Osteocyte (in vitro differentiated cells): ENCODE data around the gene FZD1. TPM values are rescaled to one million over a fixed set of nuclear protein-coding genes. Genes with fewer than 3 reads are reported as not detected.

Source experiments
- DNase-seq: peaks from one replicate; pipeline ENCODE4 v3.0.0; 2021; ENCODE audit warnings: mixed read lengths; ENCODE audit not compliant: unreplicated experiment; ENCODE audit errors: extremely low spot score
- H3K27ac Mint-ChIP-seq: one replicate; pipeline ENCODE4 v1.8.0; 2021; ENCODE audit warnings: mild to moderate bottlenecking, mixed read lengths; ENCODE audit not compliant: unreplicated experiment
- H3K27me3 Mint-ChIP-seq: one replicate; pipeline ENCODE4 v1.8.0; 2021; ENCODE audit warnings: mixed read lengths; ENCODE audit not compliant: unreplicated experiment
- H3K36me3 Mint-ChIP-seq: one replicate; pipeline ENCODE4 v1.8.0; 2021; ENCODE audit warnings: mixed read lengths; ENCODE audit not compliant: unreplicated experiment
- H3K4me1 Mint-ChIP-seq: one replicate; pipeline ENCODE4 v1.8.0; 2021; ENCODE audit warnings: mixed read lengths; ENCODE audit not compliant: unreplicated experiment
- H3K4me3 Mint-ChIP-seq: one replicate; pipeline ENCODE4 v1.8.0; 2021; ENCODE audit warnings: mild to moderate bottlenecking, moderate library complexity, mixed read lengths; ENCODE audit not compliant: unreplicated experiment
- H3K9me3 Mint-ChIP-seq: one replicate; pipeline ENCODE4 v1.8.0; 2021; ENCODE audit warnings: mixed read lengths; ENCODE audit not compliant: unreplicated experiment
- total RNA-seq: library from RNA; stranded (reverse); gene quantifications from 2 replicates; pipeline ENCODE4 v1.2.1, GENCODE V29; 2021
- TF ChIP-seq, protein P1 (sequence below): fragments of 200-600 bp; sonication (generic); IDR thresholded peaks from 2 replicates; pipeline ENCODE4 v1.5.0; 2021; ENCODE audit warnings: antibody characterized with exemption, mild to moderate bottlenecking, moderate library complexity

The FZD1 gene
- total RNA-seq, 1 donor from 2014 or later = 19.4 TPM

DNA sequence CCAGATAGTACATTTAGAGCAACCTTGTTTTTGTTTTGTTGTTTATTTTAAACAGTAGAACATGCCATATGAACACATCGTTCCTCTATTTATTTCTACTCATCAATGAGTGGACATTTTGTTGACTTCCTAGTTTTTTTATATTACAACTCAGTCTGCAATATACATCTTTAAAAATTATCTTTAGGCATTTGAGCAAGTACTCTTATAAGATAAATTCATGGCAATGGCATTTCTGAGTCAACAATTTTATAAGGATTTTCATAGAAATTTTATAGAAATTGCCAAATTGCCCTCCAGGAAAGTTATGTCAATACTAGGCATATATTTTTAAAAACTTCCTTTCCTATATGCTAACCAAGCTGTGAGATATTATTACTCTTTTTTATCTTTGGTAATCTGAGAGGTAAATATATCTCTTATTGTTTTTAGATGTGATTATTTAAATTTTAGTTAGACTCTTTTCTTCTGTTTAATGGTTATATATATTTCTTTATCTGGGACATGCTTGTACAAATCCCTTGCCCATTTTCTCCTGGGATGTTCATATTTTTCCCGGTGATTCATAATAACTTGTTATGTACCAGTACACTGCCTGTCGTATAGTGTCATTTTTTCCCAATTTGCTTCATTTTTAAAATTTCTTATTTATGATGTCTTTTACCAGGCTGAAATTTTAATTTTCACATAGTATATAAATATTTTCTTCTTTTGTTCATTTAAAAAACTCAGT, 50.5 kb downstream of the FZD1 start:
- Mint-ChIP-seq H3K36me3 (no peaks in the 10 kb centered on the region), H3K27ac (no peak overlapping the region), H3K4me1 (peaks cover 6% of the 10 kb centered on the region), H3K4me3 (no peak overlapping the region), H3K9me3 (no peaks in the 10 kb centered on the region), H3K27me3 (no peaks in the 10 kb centered on the region)
- no peak for DNase-seq
- TF ChIP-seq, protein P1, sequence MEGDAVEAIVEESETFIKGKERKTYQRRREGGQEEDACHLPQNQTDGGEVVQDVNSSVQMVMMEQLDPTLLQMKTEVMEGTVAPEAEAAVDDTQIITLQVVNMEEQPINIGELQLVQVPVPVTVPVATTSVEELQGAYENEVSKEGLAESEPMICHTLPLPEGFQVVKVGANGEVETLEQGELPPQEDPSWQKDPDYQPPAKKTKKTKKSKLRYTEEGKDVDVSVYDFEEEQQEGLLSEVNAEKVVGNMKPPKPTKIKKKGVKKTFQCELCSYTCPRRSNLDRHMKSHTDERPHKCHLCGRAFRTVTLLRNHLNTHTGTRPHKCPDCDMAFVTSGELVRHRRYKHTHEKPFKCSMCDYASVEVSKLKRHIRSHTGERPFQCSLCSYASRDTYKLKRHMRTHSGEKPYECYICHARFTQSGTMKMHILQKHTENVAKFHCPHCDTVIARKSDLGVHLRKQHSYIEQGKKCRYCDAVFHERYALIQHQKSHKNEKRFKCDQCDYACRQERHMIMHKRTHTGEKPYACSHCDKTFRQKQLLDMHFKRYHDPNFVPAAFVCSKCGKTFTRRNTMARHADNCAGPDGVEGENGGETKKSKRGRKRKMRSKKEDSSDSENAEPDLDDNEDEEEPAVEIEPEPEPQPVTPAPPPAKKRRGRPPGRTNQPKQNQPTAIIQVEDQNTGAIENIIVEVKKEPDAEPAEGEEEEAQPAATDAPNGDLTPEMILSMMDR = no peak

DNA sequence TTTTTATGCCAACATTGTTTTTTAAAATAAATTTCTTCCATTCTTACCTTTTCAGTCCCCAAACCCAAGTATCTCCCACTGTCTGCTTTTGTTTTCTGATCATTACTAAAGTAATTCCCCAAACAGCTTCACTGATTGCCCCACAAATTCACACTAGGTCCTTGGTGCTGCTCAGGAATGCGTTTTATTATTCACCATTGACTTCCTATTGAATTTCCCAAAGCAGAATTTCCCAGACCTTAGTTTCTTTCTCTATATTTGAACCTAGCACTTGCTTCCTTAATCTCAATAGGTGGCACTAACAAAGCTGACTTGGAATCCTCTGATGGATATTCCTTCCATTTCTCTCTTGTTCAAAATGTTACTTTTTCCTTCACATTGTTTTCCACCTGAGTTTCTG, 52.2 kb downstream of the FZD1 start:
- Mint-ChIP-seq H3K4me3 (no peak overlapping the region), H3K36me3 (no peaks in the 10 kb centered on the region), H3K27me3 (no peaks in the 10 kb centered on the region), H3K4me1 (peaks cover 6% of the 10 kb centered on the region), H3K9me3 (no peaks in the 10 kb centered on the region), H3K27ac (no peak overlapping the region)
- TF ChIP-seq, protein P1 = no peak
- DNase-seq = no peak

GRCh38 chr7:91319351-91319750, 55.1 kb downstream of the FZD1 start:
- H3K9me3 Mint-ChIP-seq = no peaks in the 10 kb centered on the region
- TF ChIP-seq, protein P1 = no peak
- DNase-seq = no peak
- H3K36me3 Mint-ChIP-seq = no peaks in the 10 kb centered on the region
- H3K27ac Mint-ChIP-seq = no peak overlapping the region
- H3K27me3 Mint-ChIP-seq = no peaks in the 10 kb centered on the region
- H3K4me1 Mint-ChIP-seq = peaks cover 2% of the 10 kb centered on the region
- no peak overlapping the region for H3K4me3 Mint-ChIP-seq

GRCh38 chr7:91320366-91321078, 56.3 kb downstream of the FZD1 start:
- Mint-ChIP-seq H3K9me3 (no peaks in the 10 kb centered on the region), H3K27me3 (peaks cover 4% of the 10 kb centered on the region), H3K4me3 (no peak overlapping the region), H3K4me1 (no peaks in the 10 kb centered on the region), H3K36me3 (no peaks in the 10 kb centered on the region), H3K27ac (no peak overlapping the region)
- DNase-seq = no peak
- TF ChIP-seq, protein P1 = no peak
